ENCODE results near the gene LTC4S.

DNA sequence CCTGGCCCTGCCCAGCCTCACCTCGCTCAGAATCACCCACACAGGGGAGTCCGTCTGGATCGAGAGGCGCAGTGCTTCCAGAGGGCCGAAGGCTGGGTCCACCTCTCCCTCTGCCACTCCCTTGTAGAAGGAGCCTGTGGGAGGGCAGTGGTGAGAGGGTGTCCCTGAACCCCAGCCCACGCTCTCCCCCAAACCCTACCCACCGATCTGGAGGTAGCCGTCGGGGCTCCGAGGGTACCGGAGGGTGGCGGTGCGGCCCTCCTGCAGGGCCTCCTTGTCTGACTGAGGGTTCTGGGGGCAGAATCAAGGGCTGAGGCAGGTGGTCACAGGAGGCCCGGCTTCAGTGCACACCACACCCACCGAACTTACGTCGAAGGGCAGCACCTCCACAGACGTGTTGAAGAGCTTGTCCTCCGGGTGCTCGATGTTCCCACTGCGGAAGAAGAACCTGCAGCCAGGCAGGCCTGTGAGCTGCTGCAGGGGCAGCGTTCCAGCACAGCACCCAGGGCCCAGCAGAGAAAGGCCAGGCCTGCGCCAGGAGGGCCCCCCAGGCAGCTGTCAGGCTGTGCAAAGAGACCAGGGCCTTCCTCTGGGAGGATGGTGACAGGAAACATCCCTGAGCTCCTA lies 4.5 kb downstream of the LTC4S start:
- no peak for TF ChIP-seq MXI1 (conservative IDR thresholded peaks at IDR 0.05; ENCODE audit: poor library complexity, severe bottlenecking)
- no peak for TF ChIP-seq EZH2 (IDR thresholded peaks at IDR 0.05; ENCODE audit: borderline replicate concordance, insufficient read depth, low read length, poor library complexity, severe bottlenecking)
- no peak for TF ChIP-seq CTCF (IDR thresholded peaks at IDR 0.05; ENCODE audit: poor library complexity, severe bottlenecking)
- TF ChIP-seq POLR2AphosphoS5 (IDR thresholded peaks at IDR 0.05): no peak
- no peak for TF ChIP-seq REST (IDR thresholded peaks at IDR 0.05; ENCODE audit: borderline replicate concordance)
- no peak for TF ChIP-seq EP300 (conservative IDR thresholded peaks at IDR 0.05; ENCODE audit: poor library complexity, severe bottlenecking)

All from neural cell (in vitro differentiated cells).